Activated CD4-positive, alpha-beta T cell treated with anti-CD3 and anti-CD28 coated beads, Interleukin-10, Interleukin-2, amounts not matched to agents 100 ng/mL and 50 ng/mL, durations not matched to agents 16 hours and 8 hours (primary cell): Measurements from ENCODE around the gene AMH.

Source experiments
- DNase-seq: peaks from one replicate; pipeline ENCODE4 v3.0.0-alpha.2; 2020

AMH gene

DNA sequence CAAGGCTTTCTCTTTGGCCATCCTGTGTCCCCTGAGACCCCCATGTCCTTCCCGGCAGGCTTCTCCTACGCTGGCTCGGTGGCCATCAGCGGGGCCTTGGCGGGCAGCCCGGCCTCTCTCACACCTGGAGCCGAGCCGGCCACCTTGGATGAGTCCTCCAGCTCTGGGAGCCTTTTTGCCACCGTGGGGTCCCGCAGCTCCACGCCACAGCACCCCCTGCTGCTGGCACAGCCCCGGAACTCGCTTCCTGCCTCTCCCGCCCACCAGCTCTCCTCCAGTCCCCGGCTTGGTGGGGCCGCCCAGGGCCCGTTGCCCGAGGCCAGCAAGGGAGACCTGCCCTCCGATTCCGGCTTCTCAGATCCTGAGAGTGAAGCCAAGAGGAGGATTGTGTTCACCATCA lies 27.2 kb upstream of the AMH start:
- DNase-seq: no peak

DNA sequence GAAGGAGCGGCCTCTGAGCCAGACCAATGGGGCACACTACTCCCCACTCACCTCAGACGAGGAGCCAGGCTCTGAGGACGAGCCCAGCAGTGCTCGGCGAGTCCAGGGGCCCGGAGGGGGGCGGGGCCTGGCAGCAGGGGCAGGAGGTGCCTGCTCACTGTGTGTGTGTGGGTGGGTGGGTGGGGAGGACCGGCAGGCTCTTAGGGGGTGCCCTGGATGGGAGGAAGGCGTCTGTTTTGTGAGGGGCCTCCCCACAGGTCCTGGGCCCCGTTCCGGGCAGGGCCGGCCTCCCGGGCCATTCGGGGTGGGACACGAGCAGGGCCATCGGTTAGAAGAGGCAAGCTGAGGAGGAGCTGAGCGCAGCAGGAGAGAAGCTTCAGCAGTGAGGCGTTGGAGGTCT lies 25.7 kb upstream of the AMH start:
- no peak for DNase-seq

DNA sequence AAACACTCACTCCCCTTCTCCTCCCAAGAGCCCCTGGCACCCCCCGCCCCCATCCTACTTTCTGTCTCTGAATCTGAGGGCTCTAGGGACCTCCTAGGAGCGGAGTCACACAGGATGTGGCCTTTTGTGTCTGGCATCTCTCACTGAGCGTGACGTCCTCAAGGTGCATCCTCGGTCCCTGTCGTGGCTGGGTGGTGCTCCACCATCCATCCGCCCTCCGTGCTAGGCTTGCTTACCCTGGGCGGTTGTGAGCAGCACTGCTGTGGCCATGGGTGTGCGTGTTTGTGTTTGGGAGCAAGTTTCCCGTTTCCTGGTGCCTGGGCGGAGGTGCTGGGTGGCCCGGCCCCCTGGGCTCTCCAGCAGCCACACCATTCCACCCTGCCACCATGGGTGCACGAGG lies 25.2 kb upstream of the AMH start:
- DNase-seq: no peak

DNA sequence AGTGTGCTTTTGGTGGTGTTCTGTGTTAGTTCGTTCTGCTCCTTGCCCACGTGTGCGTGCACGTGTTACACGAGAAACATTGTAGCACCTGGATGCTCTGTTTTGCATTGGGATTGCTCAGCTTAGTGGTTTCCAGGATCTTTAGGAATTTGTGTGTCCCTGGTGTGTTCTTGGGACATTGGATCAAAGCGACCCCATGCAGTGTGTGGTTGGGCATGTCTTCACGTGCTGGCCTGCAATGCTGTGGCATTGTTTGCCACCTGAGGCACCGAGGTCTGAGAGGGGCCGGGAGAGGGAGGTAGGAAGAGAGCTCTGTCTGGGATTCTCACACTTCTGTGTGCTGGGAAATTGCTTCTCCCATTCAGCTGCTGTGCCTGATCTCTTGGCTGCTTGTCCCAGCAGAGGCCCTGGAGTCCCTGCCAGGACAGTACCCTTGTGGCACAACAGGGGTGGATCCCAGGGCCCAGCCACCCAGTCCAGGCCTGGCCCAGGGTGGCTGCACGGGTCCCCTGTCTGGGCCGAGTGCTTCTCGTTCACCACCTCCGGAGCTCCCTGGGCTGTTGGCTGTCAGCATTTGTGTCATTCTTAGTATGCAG lies 24.3 kb upstream of the AMH start:
- no peak for DNase-seq

DNA sequence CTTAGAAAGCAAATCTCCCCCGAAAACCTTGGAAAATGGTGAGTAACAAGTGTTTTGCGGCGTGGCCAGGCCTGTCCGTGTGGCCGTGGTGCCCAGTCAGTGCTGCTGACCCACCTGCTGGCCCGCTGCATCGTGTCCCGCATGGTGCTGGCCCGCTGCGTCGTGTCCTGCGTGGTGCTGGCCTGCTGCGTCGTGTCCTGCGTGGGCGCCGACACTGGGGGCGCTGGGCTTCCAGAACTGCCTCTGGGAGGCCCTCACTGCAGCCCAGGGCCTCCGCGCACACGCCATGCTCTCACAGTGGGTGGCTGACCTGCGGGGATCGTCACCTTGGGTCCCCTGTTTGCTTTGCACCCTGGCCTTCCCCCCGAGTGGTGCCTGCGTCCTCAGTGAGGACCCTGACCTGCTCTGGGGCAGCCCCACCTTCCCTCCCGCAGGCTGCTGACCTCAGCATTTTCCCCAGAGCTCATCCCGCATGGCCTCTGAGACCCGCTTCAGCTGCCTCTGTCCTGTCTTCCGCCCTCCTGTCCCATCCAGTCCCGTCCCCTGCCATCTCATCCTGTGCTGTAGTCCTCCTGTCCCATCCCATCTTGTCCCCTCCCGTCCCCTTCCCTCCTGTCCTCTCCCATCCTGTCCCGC lies 23.6 kb upstream of the AMH start:
- DNase-seq: no peak

DNA sequence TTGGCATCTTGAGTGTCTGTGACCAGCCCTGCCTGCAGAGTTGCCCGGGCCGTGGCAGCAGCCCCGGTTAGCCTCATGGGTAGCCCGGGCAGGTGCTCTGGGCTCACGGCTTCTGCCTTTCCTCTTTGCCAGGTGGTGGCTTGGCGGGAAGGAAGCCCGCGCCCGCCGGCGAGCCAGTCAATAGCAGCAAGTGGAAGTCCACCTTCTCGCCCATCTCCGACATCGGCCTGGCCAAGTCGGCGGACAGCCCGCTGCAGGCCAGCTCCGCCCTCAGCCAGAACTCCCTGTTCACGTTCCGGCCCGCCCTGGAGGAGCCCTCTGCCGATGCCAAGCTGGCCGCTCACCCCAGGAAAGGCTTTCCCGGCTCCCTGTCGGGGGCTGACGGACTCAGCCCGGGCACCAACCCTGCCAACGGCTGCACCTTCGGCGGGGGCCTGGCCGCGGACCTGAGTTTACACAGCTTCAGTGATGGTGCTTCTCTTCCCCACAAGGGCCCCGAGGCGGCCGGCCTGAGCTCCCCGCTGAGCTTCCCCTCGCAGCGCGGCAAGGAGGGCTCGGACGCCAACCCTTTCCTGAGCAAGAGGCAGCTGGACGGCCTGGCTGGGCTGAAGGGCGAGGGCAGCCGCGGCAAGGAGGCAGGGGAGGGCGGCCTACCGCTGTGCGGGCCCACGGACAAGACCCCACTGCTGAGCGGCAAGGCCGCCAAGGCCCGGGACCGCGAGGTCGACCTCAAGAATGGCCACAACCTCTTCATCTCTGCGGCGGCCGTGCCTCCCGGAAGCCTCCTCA lies 22.9 kb upstream of the AMH start:
- no peak for DNase-seq

DNA sequence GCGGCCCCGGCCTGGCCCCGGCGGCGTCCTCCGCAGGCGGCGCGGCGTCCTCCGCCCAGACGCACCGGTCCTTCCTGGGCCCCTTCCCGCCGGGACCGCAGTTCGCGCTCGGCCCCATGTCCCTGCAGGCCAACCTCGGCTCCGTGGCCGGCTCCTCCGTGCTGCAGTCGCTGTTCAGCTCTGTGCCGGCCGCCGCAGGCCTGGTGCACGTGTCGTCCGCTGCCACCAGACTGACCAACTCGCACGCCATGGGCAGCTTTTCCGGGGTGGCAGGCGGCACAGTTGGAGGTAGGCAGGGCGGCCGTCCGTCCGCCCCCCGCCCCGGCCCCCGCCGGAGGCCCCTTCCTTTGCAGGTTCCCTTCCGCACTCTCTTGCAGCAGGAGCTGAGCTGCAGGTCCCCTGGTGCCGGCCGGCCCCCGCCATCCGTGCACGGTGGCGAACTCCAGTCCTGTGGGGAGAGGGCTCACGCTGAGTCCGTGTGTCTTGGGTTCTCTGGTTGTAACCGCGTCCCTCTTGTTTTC lies 22.2 kb upstream of the AMH start:
- no peak for DNase-seq

DNA sequence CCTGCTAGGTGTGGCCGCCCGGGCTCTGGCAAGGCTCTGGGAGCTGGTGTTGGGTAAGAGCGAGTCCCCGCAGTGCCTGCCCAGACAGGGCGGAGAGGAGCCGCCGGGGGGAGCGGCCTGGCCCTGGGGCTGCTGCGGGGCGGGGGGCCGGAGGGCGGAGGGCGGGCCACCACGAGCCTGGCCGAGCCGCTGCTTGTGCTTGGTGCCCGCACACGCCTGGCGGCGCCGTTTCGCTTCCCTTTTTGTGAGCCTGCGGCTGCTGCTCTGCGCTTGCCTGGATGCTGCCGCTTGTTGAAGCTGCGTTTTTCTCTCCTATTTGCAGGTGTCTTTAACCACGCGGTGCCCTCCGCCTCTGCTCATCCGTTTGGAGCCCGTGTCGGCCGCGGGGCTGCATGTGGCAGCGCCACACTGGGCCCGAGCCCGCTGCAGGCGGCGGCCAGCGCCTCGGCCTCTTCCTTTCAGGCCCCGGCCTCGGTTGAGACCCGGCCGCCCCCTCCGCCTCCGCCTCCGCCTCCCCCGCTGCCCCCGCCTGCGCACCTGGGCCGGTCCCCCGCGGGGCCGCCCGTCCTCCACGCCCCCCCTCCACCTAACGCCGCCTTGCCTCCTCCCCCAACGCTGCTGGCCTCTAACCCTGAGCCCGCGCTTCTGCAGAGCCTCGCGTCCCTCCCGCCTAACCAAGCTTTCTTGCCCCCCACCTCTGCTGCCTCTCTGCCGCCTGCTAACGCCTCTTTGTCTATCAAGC lies 21.5 kb upstream of the AMH start:
- no peak for DNase-seq

DNA sequence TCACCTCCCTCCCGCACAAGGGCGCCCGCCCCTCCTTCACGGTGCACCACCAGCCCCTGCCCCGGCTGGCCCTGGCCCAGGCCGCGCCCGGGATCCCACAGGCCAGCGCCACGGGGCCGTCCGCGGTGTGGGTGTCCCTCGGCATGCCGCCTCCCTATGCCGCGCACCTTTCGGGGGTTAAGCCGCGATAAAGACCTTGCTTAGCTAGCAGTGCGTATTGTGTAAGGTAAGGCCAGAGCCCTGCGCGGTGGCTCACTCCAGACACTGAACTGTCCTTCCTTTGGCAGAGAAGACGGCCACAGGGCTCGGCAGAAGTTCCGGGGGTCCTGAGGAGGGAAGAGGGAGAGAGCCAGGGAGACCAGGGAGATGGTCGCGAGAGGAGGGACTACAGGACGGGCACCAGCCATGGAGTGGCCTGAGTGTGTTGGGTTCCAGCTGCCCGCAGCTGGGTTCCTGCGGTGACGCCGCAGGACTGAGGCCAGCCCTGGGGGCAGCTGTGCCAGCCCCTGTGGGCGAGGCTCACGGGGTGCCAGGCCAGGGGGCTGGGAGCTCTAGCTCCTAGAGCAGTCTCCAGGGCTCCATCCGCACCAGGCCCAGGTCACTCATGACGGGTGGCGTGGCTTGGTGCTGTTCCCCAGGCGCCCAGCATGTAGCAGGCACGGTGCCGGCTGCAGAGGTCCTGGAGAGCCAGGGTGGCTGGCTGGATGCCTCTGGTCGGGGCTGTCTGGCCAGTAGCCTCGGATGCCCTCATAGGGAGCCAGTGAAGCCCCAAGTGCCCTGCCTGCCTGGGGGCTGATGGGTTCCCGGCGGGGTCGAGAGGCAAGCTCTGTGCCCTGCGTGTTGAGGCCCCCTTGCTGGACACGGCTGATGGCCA lies 20.7 kb upstream of the AMH start:
- DNase-seq: no peak

DNA sequence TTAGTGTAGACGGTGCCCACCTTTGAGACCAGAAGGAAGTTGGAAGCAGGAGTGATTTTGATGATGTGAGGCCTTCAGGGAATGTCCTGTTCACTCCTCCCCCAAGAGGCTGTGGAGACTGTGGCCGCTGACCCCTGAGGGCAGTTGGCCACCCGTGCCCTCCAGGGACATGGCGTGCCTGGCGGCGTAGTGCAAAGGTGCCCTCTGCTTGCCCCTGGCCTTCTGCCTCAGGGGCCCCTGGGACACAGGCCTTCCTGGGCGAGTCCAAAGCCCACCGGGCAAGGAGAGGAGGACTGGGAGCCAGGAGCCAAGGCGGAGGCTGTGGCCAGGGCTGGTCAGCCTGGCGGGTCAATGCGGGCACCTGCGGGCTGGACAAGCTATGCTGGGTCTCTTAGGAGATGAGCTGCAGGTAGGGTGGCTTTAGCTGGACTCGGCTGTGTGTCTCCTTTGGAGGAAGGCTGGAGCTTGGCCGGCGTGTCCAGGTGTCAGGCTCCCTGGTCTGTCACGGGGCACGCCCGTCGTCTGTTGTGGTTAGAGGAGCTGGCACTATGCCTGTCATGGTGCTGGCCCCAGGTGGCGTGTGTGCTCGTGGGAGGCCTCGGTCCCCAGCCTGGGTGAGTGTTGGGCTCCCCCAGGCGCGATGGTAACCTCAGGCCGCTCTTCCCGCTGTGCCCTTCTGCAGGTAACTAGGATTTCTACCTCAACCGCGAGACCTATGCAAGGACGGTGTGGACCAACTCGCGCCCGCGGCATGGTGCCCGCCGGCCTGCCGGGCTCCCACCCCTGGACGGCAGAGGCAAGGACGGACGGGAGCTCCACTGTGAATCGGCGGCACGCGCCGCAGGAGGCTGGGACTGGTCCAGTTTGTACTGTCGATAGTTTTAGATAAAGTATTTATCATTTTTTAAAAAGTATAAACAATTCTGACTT lies 19.8 kb upstream of the AMH start:
- no peak for DNase-seq

DNA sequence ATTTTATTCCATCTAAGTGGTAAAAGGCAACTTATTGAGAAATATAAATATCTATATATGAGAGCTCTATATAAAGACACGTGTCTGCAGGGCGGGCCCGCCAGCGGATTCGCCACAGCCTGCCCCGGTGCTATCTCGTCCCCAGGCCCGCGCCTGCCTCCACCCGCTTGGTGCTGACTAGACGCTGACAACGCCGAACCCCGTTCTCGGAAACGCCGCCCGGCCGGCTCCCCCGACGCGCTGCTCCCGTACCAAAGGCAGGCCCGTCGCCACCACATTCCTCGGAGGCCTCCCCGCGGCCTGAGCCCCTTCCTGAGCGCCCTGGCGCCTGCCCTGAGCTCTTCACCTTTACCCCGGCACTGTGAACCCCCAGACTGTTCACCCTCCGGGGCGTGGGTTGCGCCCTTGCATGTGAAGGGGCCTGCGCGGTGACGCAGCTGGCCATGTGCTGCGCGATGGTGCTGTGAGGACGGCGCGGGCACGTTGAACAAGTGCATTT lies 19.0 kb upstream of the AMH start:
- no peak for DNase-seq

DNA sequence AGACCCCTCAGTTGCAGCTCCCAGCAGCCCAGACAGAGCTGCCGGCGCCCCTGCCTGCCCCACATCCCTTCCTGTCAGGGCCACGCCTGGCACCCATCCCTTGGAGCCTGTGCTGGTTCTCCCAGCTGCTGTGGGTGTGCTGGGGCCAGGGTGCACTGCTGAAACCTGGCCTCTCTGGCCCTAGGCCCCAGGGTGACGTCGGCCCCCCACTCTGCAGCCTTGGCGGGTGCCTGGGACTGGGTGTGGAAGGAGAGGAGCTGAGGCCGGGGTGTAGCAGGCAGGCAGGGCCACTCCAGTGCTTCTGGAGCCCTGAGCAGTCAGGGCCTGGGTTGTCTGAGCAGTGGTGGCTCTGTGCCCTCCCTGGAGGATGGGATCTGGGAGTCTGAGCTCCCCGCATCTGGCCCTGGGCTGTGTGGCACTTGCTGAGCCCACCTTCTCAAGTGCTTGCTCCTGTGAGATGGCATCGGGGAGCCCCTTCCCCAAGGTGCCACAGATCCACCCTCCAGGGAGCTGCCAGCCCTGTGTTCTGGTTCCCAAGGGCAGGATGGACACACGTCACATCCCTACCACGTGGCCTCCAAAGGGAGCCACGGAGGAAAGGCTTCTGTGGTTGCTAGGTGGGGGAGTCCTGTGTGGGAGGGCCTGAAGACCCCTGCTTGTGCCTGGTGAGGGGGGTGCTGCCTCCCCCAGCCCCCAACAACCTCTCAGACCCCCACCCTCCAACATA lies 18.2 kb upstream of the AMH start:
- no peak for DNase-seq

DNA sequence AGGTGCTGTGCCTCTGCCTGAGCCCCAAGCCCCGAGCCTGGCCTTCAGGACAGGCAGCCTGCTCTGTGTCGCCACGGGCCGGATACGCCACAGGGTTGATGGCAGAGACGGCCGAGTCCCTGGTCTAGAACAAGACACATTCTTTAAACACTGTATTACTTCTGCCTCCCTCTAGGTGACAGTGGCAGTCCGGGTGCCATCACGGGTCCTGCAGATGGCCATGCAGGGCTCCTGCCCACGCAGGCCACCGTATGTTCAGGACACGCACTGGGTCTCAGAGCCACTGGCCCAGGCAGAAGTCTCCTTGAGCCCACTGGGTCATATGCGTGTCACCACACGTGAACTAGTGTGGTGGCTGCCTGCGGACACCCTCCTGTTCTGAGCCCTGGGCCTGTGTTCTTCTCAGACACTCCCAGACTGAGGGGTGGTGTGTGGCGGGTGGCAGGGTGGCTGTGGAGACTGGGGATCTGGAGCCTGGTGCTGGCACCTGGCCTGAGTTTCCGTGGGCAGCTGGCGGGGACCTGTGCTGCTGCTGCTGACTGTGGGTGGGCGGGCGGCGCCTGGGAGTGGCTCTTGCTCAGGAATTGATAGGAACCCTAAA lies 17.4 kb upstream of the AMH start:
- DNase-seq: peak; percentile 22

DNA sequence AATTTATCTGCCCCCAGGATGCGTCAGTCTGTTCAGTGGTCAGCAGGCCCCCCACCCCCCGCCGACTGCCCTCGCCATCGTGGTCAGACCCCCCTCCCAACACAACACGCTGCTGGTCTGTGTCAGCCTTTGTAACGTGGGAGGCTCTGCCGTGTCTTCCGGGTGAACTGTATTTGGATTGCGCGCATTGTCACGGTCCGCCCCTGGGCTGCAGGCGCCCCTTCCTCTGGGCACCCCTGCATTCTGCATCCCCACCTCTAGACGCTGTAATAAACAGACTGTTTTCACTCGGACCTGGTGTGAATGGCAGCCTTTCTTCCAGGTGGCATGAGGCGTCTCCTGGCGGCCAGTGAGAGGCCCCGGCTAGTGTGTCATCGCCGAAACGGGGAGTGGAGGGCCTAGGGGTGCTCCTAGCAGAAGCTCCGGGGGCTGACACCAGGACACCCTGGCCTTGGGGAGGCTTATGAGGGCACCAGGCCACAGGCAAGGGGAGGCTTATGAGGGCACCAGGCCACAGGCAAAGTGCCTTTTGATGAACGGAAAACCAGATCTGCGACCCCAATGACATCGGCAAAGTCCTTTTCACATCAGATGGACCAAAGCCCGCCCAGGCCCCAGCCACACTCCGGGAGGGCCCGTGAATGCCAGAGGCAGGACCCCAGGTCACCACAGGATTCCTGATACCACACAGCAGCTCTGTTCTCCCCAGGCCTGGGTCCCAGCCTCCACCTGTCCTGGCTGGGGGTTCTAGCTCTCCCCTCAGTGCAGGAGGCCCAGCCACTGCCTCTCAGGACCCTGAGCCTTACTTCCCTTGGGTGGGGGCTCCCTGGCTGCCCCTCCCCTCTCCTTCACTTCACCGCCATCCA lies 16.6 kb upstream of the AMH start:
- no peak for DNase-seq

DNA sequence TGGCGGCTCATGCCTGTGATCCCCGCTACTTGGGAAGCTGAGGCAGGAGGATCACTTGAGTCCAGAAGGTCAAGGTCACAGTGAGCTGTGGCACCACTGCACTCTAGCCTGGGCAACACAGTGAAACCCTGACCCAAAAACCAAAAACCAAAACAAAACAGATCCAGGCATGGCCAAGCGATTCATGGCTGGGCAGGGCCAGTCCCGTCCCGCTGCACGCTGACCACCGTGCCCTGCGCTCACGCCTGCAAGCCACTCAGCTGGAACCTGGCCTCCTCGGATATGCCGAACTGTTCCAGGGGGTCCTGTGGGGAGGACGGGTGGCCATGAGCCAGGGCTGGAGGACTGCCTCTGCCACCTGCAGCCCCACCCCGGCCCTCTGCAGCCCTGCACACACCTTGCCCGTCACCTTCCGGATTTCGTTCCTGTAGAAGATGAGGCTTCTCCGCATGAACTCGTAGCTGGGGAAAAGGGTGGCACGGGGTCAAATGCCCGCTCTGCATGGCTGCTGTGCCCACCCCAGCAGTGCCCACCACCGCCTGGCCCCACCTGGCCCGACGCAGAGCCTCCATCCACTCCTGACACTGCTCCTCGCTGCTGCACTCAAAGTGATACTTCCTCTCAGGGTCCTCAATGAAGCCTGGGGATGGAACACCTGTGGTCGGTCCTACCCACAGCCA lies 15.4 kb upstream of the AMH start:
- no peak for DNase-seq

DNA sequence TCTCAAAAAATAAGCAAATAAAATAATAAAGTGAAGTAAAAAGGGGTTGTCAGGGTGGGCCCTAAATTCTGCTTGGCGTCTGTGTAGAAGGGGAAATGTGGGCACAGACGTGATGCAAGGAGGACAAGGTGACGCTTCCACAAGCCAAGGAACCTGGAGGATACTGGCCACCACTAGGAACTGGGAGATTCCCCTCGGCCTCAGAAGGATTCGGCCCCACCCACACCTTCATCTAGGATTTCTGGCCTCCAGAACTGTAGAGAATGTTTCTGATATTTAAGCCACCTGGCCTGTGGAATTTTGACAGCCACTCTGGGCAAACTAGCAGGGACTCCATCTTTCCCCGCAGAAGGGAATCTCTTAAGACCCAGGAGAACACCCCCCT lies 14.1 kb upstream of the AMH start:
- DNase-seq: no peak

DNA sequence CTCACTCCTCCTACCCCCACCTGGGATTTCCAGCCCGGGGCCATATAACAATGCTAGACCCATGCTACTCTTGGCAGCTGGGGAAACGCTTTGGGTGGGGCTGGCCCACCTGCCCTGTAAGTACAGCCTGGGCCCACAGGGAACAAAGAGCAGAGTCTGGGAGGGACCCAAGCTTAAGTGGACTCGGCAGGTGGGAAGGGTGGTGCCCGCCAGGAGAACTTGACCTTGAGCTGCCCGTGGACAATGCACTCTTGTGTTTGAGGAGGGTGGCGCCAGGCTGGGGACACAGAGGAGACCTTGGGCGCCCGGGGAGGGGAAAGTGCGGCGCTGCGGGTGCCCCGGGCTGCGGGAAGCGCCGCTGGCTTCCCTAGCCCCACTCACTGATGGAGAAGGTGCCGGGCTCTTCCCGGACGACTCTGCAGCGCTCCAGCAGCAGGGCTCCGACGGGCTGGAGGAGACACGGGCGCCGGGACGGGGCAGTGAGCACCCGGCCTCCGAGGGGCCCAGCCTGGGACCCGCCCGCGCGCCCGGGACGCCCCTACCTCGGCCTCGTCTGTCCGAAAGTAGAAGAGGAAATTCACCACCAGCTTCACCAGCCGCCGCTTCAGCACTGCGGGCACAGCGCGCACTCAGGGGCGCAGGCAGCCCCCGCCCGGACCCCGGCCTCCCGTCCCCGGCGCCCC lies 13.6 kb upstream of the AMH start:
- no peak for DNase-seq

DNA sequence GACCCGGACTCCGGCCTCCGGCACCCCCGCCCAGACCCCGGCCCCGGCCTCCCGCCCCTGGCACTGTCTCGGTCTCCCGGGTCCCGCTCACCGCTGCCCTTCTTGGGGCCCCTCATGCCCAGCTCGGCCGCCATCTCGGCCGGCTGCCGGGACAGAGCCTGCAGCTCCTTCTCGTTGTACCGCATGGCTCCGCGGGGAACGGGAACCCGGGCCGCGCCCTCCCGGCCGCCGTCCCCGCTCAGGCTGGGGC lies 13.1 kb upstream of the AMH start:
- DNase-seq: no peak
